Stimulated activated CD8-positive, alpha-beta memory T cell treated with anti-CD3 and anti-CD28 coated beads, Interleukin-12 subunit alpha, Interleukin-12 subunit beta, amount 100 ng/mL, for 4 hours (primary cell): ENCODE results near the gene YBEY.
"Not testable (repeated sequence)": the region's sequence is repeated elsewhere in the genome, so short reads cannot be mapped to it uniquely, and the experiment has no call there.

Source experiments
- DNase-seq: peaks from one replicate; pipeline ENCODE4 v3.0.0-alpha.2; 2020; ENCODE audit warnings: low read depth

YBEY gene

DNA sequence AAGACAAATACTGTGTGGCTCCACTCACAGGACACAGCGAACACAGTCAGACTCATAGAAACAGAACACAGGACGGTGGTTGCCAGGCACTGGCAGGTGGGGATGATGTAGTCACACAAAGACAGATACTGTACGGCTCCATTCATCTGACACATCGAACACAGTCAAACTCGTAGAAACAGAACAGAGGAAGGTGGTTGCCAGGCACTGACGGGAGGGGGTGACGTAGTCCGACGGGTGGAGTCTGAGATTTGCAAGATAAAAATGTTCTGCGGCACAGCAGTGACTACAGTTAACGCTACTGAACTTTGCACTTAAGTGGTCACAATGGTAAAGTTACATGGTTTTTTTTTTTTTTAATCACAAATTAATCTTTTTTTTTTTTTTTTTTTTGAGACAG is 18.8 kb downstream of the YBEY start:
- no peak for DNase-seq

- DNase-seq = no peak
These were observed 21.5 kb downstream of the YBEY start for GRCh38 chr21:46307625-46308024.

DNA sequence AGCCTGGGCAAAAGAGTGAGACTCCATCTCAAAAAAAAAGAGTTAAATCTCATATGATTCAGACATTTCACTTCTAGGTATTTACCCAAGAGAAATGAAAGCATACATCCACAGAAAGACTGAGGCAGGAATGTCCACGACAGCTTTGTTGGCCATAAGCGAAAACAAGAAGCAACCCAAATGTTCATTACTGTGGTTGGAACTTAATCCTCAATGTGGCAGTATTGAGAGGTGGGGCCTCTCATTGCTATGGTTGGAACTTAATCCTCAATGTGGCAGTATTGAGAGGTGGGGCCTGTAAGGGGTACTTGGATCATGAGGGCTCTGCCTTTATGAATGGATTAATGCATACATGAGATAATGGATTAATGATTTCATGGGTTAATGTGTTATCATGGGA is 22.3 kb downstream of the YBEY start:
- DNase-seq = no peak

- not testable (repeated sequence) for DNase-seq
These were observed 24.1 kb downstream of the YBEY start for GRCh38 chr21:46310260-46310659.

GRCh38 chr21:46311568-46311967 is 25.4 kb downstream of the YBEY start:
- no peak for DNase-seq

DNA sequence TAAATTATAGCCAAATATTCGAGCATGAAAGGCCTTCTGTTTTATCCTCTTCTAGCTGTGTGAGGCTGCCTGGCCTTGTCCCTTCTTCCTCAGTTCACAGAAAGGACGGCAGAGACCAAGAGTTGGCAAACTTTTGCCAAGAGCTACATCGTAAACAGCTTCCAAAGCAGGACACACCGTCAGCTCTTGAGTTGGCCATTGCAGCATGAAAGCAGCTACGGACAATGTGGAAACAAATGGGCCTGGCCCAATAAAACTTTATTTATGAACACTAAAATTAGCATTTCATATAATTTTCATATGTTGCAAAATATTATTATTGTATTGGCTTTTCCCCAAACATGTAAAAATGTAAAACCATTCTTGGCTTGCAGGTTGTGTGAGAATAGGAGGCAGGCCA is 26.8 kb downstream of the YBEY start:
- no peak for DNase-seq

GRCh38 chr21:46314441-46315020 is 28.4 kb downstream of the YBEY start:
- no peak for DNase-seq

DNA sequence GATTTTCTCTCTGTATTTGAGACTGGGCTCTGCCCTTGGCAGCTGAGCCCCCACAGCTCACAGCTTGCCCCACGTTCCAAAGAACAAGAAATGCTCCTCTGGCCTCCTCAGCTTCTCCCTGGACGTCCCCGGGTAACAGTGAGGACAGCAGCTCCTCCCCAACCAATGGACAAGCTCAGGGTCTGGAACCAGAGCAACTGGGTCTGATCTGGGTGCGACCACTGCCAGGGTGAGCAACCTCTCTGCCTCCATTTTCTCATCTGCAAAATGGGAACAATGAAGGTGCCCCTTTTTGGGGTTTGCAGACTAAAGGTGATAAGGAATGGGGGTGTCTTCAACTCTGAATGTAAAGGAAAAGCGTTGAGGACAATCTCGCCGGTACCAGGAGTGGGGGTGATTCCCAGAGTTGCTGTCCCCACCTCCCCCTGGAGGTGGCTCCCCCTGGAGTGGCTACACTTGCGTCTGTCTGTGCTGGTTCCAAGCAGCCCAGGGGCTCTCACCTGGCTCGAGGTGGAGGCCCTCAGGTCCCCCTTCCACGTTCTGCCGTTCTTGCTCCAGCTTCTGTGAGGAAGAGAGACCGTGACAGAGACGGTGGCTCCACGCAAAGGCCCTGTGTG is 30.7 kb downstream of the YBEY start:
- no peak for DNase-seq

DNA sequence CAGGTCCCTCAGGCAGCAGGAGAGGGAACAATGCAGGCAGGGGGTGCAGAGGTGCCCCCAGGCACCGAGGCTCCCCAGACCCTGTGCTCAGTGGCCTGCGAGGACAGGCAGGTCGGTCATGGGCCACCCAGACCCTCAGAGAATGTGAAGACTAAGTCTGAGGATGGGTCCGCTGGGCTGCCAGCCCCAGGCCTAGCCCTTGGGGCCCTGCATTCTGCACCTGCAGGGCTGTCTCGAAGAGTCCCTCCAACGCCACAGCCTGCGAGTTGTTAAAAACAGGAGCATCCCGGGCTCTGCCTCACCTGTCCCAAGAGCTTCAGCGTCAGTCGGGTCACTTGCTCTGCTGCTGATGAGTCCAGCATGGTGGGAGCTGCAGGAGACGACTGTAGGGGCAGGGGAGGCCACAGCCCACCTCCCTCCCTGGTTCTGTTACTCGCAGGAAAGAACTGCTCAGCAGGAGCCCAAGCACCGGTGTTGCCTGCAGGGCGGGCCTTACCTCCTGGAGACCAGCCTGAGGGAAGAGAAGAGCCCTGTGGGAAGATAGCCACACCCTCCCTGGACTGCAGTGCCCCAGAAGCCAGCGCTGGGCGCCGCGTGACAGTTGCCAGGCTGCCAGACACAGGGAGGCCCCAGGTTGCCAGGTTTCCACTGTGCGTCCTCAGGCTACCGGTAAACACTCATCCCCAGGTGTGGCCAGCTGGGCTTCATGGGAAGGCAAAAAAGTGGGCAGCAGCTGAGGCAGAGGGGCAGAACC is 31.7 kb downstream of the YBEY start:
- no peak for DNase-seq

DNA sequence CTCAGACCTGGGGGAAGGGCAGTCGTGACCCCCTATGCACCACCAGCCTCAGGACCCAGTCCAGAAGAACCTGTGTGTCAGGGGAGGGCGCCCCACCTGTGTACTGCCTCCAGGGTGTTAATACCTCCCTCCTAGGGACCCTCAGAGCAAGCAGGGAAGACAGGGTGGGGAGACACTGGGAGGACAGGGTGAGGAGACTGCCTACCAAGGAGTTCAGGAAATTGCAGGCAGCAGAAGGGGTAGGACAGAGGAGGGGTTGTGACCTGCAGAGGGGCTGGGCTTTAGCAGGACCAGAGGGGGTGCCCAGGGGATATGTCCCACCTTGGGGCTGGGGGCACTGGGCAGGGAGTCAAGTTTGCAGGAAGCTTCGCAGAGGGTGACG is 32.3 kb downstream of the YBEY start:
- no peak for DNase-seq

- no peak for DNase-seq
These were observed 33.0 kb downstream of the YBEY start for GRCh38 chr21:46319186-46319585.

GRCh38 chr21:46320331-46320801 is 34.2 kb downstream of the YBEY start:
- no peak for DNase-seq

- no peak for DNase-seq
These were observed 36.4 kb downstream of the YBEY start for GRCh38 chr21:46322351-46323226.

DNA sequence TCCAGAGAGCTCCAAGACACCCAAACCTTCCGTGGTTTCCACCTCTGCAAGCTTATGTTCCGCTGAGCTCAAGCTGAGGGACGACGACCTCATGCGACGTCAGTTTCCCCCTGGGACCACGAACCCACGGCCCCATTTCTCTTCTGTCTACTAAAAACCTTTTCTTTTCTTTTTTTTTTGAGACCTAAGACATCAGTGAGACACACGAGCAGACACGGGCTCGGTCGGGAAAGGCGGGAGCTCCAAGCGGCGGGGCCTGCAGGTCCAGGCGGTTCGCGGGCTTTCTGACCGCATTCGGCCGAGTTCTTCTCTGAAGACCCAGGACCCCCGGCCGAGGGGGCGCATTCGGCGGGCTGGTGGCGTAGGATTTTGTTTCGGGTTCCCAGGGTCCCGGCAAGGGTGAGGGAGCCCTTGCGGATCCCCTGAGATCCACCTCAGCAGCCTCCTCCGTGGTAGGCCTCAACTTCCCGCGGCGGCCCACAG is 37.1 kb downstream of the YBEY start:
- no peak for DNase-seq

DNA sequence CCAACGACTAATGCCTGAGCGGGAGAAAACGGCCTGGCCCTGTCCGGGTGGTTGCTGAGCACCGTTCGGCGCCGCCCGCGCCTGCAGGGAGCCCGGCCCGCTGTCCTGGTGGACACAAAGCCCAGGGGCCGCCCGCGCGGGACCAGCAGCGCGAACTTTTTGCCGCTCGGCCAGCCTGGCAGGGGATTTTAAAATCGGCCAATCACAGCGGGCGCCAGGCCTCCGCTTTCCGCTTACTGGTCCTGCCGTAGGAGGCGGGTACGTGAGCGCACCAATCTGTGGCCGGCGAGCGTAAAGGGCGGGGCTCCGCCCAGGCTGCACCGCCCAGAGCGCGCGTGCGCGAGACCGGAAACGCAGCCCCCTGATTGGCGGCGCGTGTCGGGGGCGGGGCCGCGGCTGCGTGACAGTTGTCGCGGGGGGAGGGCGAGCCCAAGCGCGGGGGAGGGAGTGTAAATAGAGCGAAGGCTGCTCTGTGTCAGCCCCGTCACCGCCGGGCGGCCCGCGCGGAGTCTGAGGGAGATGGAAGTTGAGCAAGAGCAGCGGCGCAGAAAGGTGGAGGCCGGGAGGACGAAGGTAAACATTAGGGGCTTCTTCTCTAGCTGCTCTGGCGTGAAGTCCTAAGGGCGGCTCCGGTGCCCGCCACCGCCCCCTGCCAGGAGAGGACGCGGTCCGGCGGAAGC is 37.7 kb downstream of the YBEY start, which contains the start of the genes C21orf58 and PCNT:
Gene C21orf58 (minus strand): TSS at position 161 of the 680 bp plus-strand sequence. CDS start 1,132 bp downstream, outside the sequence.
Gene PCNT (plus strand): TSS at position 447 of the 680 bp plus-strand sequence. CDS start 73 bp downstream, at position 520.
- peak; percentile 98 for DNase-seq

GRCh38 chr21:46324390-46325072 is 38.4 kb downstream of the YBEY start:
- DNase-seq = peak; percentile 81

DNA sequence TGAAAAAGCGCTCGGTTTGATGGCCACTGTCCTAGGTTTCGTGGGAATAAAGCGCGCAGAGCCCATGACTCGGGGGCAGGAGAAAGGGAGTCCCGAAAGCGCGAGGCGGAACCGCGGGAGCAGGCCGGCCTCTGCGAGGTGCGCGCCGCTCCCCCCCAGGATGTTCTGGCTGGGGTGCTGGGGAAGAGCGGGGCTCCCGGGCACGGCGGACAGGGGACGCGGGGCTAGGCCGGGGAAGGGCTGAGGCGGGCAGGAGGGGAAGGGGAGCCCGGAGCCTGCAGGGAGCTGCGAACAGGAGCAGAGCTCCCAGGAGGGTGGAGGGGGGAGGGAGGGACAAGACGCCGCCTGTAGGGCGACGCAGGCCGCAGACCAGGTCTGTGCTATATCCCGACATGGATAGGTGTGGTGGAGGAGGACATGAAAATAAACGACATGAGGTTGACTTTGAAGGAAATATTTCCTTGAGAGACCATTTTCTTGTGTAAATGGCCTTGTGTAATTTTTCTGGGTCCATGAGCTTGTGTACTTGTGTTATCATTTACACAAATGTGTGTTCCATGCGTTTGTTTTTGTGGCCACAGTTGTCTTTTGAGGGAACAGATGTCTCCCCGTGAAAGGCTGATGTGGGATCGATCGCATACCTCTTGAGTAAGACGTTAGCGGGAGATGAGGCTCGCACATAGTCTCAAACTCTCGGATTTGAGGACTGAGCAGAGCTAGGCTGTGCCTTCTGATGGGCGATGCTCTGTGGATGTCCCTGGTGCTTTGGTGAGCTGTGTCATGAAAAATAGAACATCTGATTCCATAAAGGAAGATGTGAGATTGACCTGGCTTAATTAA is 39.2 kb downstream of the YBEY start:
- DNase-seq = peak; percentile 5

- no peak for DNase-seq
These were observed 40.1 kb downstream of the YBEY start for GRCh38 chr21:46326110-46326703.

GRCh38 chr21:46327711-46328110 is 41.6 kb downstream of the YBEY start:
- DNase-seq = no peak
